ENCODE measurements around the gene ABCA12.

ABCA12 gene

DNA sequence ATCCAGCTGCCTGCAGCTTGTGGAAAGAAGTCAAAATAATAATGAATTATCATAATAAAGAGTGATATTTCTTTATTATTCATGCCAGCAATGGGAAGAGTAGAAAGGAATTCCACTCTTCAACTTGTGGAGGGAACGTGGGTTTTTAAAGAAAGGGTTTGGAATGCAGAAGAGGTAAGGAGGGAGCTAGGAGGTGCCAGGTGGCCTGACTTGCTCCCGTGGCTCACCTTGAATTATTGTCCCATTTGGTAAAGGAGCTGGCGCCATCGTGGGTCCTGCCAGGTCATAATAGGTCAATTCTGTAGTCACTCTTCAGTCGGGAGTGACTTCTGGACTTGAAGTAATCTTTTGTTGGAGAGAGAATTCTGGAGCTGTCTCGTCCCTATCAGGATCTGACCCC, 233.8 kb downstream of the ABCA12 start:
- TF ChIP-seq, protein P1, sequence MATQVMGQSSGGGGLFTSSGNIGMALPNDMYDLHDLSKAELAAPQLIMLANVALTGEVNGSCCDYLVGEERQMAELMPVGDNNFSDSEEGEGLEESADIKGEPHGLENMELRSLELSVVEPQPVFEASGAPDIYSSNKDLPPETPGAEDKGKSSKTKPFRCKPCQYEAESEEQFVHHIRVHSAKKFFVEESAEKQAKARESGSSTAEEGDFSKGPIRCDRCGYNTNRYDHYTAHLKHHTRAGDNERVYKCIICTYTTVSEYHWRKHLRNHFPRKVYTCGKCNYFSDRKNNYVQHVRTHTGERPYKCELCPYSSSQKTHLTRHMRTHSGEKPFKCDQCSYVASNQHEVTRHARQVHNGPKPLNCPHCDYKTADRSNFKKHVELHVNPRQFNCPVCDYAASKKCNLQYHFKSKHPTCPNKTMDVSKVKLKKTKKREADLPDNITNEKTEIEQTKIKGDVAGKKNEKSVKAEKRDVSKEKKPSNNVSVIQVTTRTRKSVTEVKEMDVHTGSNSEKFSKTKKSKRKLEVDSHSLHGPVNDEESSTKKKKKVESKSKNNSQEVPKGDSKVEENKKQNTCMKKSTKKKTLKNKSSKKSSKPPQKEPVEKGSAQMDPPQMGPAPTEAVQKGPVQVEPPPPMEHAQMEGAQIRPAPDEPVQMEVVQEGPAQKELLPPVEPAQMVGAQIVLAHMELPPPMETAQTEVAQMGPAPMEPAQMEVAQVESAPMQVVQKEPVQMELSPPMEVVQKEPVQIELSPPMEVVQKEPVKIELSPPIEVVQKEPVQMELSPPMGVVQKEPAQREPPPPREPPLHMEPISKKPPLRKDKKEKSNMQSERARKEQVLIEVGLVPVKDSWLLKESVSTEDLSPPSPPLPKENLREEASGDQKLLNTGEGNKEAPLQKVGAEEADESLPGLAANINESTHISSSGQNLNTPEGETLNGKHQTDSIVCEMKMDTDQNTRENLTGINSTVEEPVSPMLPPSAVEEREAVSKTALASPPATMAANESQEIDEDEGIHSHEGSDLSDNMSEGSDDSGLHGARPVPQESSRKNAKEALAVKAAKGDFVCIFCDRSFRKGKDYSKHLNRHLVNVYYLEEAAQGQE (IDR thresholded peaks at IDR 0.05; ENCODE audit: insufficient read depth in 1 of 2, low read depth in 2 of 2, low read length in 2 of 2), result no peak
- TF ChIP-seq SIN3A (IDR thresholded peaks at IDR 0.05; ENCODE audit: borderline replicate concordance, insufficient read depth, low read length) (no peak), FOXP2 (optimal IDR thresholded peaks at IDR 0.05; ENCODE audit: borderline replicate concordance, extremely low read depth, extremely low read length, insufficient read depth) (no peak), POLR2AphosphoS5 (IDR thresholded peaks at IDR 0.05; ENCODE audit: low read depth, low read length) (no peak), TAF1 (IDR thresholded peaks at IDR 0.05; ENCODE audit: borderline replicate concordance, insufficient read depth, low read length) (no peak)

DNA sequence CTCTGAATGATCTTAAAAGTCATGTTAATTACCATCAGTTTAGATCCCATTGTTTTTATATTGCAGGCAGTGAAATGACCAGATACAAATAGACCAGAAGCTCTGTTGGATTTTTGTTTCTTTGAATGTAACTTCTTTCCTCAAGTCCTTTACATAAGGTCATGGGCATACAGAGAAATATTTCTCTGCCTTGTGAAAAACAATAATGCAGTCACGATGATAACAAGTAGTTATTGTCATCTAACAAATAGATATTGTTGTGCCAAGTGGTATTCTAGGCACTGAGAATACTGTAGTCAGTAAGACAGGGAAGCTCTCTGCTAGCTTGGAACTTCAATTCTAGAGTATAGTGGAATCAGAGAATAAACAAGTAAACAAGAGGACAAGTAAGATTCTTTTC, 234.2 kb downstream of the ABCA12 start:
- TF ChIP-seq POLR2AphosphoS5 (IDR thresholded peaks at IDR 0.05; ENCODE audit: low read depth, low read length) (no peak), SIN3A (IDR thresholded peaks at IDR 0.05; ENCODE audit: borderline replicate concordance, insufficient read depth, low read length) (no peak), FOXP2 (optimal IDR thresholded peaks at IDR 0.05; ENCODE audit: borderline replicate concordance, extremely low read depth, extremely low read length, insufficient read depth) (no peak), TAF1 (IDR thresholded peaks at IDR 0.05; ENCODE audit: borderline replicate concordance, insufficient read depth, low read length) (no peak)
- TF ChIP-seq, protein P1 (IDR thresholded peaks at IDR 0.05; ENCODE audit: insufficient read depth in 1 of 2, low read depth in 2 of 2, low read length in 2 of 2), result no peak

DNA sequence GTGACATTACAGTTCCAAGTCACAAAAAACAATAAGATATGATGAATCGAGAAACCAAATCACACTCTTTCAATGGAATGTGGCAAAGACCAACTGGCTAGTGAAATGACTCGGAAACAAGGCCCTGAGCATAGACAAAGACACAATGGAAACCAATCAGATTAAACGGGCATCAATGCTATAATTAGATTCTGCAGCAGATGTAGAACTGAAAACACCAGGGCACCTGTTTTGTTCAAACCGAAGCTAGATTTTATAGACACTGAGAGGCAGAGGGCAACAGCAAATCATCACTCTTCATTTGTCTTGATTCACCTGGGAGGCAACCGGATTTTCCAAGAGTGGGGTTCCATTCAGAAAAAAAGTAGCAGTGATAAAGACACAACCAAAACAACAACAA, 236.1 kb downstream of the ABCA12 start:
- TF ChIP-seq SIN3A (IDR thresholded peaks at IDR 0.05; ENCODE audit: borderline replicate concordance, insufficient read depth, low read length) (no peak), POLR2AphosphoS5 (IDR thresholded peaks at IDR 0.05; ENCODE audit: low read depth, low read length) (no peak)

DNA sequence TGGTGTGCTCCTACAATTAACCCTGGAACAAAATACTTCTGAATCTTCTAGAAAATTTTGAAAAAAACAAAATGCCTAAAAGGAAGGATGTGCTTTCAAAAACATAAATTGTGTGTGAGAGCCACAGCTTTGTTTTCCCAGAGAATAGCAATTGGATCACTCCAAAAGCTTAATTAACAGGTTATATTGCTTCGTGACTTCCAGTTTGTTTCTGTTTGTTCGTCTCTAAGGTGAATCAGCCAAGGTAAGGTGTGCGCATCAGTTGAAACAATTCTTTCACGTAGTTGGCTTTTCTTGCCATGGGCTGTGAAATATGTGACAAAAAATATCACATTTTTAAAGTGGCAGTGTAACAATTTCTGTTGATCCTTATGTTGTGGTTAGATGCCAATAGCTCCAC, 238.7 kb downstream of the ABCA12 start:
- TF ChIP-seq TAF1 (IDR thresholded peaks at IDR 0.05; ENCODE audit: borderline replicate concordance, insufficient read depth, low read length) (no peak), SIN3A (IDR thresholded peaks at IDR 0.05; ENCODE audit: borderline replicate concordance, insufficient read depth, low read length) (no peak), FOXP2 (optimal IDR thresholded peaks at IDR 0.05; ENCODE audit: borderline replicate concordance, extremely low read depth, extremely low read length, insufficient read depth) (no peak), POLR2AphosphoS5 (IDR thresholded peaks at IDR 0.05; ENCODE audit: low read depth, low read length) (no peak)
- TF ChIP-seq, protein P1 (IDR thresholded peaks at IDR 0.05; ENCODE audit: insufficient read depth in 1 of 2, low read depth in 2 of 2, low read length in 2 of 2), result no peak

DNA sequence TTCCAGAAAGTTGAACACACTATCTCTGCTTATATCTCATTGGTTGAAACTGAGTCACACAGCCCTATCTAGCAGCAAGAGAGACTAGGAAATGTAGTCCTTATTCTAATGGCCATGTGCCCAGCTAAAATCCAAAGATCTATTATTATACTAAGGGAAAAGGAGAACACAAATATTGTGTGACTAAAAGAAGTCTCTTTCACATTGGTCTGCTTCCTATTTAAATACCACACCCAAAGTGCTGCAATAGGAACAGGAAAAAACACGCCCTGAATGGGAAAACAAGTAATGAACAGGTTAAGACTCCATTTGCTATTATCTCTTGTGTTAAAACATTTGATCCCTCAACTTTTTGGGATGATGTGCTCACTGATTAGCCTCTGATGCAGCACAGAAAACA, 242.2 kb downstream of the ABCA12 start:
- TF ChIP-seq POLR2AphosphoS5 (IDR thresholded peaks at IDR 0.05; ENCODE audit: low read depth, low read length) (no peak), TAF1 (IDR thresholded peaks at IDR 0.05; ENCODE audit: borderline replicate concordance, insufficient read depth, low read length) (no peak), SIN3A (IDR thresholded peaks at IDR 0.05; ENCODE audit: borderline replicate concordance, insufficient read depth, low read length) (no peak), FOXP2 (optimal IDR thresholded peaks at IDR 0.05; ENCODE audit: borderline replicate concordance, extremely low read depth, extremely low read length, insufficient read depth) (no peak)
- TF ChIP-seq, protein P1 (IDR thresholded peaks at IDR 0.05; ENCODE audit: insufficient read depth in 1 of 2, low read depth in 2 of 2, low read length in 2 of 2), result no peak

Data from PFSK-1 (cell line).